Glutamatergic neuron (in vitro differentiated cells): Measurements from ENCODE around the gene ZNF610. TPM values are rescaled to one million over a fixed set of nuclear protein-coding genes. Genes with fewer than 3 reads are reported as not detected.
A peak's percentile ranks its signal among the peaks of the same experiment; 100 is the strongest.

Experiments used
- DNase-seq: peaks from one replicate; pipeline ENCODE4 v3.0.0; 2022
- H3K27ac Mint-ChIP-seq: one replicate; pipeline ENCODE4 v1.8.0; 2020; ENCODE audit warnings: mild to moderate bottlenecking, mixed read lengths, inconsistent platforms; ENCODE audit not compliant: unreplicated experiment
- H3K27me3 Mint-ChIP-seq: one replicate; pipeline ENCODE4 v1.8.0; 2020; ENCODE audit warnings: mild to moderate bottlenecking, moderate library complexity, mixed read lengths, inconsistent platforms; ENCODE audit not compliant: unreplicated experiment
- H3K36me3 Mint-ChIP-seq: one replicate; pipeline ENCODE4 v1.8.0; 2020; ENCODE audit warnings: mild to moderate bottlenecking, mixed read lengths, inconsistent platforms; ENCODE audit not compliant: unreplicated experiment
- H3K4me1 Mint-ChIP-seq: one replicate; pipeline ENCODE4 v1.8.0; 2020; ENCODE audit warnings: mild to moderate bottlenecking, low read depth, mixed read lengths, inconsistent platforms; ENCODE audit not compliant: unreplicated experiment
- H3K4me3 Mint-ChIP-seq: one replicate; pipeline ENCODE4 v1.8.0; 2020; ENCODE audit warnings: mild to moderate bottlenecking, mixed read lengths, inconsistent platforms; ENCODE audit not compliant: unreplicated experiment
- H3K9me3 Mint-ChIP-seq: one replicate; pipeline ENCODE4 v1.8.0; 2020; ENCODE audit warnings: mild to moderate bottlenecking, moderate library complexity, mixed read lengths, inconsistent platforms; ENCODE audit not compliant: unreplicated experiment
- CTCF ChIP-seq: fragments of 200-600 bp; sonication (generic); IDR thresholded peaks from one replicate; pipeline ENCODE4 v1.5.0; 2021; ENCODE audit not compliant: partially characterized antibody, unreplicated experiment
- total RNA-seq: library from RNA; stranded (reverse); fragmentation: NEBNext Ultra II Directional; extraction: Animal tissue kit (Norgen Biotek cat#: 25700); gene quantifications from one replicate; pipeline ENCODE4 v1.2.1, GENCODE V29; 2021; ENCODE audit not compliant: unreplicated experiment

The ZNF610 gene
- total RNA-seq, 1 donor from 2014 or later: 11.6 TPM

GRCh38 chr19:52345162-52345561, 9.1 kb downstream of the ZNF610 start:
- H3K27me3 Mint-ChIP-seq: no peaks in the 10 kb centered on the region
- peaks cover 4% of the 10 kb centered on the region for H3K9me3 Mint-ChIP-seq
- H3K4me1 Mint-ChIP-seq: no peaks in the 10 kb centered on the region
- H3K36me3 Mint-ChIP-seq: peaks cover 21% of the 10 kb centered on the region
- no peak overlapping the region for H3K27ac Mint-ChIP-seq
- DNase-seq: no peak
- no peak overlapping the region for H3K4me3 Mint-ChIP-seq
- TF ChIP-seq CTCF: no peak

GRCh38 chr19:52351512-52351911, 15.5 kb downstream of the ZNF610 start:
- no peak overlapping the region for H3K27ac Mint-ChIP-seq
- H3K36me3 Mint-ChIP-seq: peaks cover 53% of the 10 kb centered on the region
- no peaks in the 10 kb centered on the region for H3K27me3 Mint-ChIP-seq
- peak; percentile 35 for DNase-seq
- peaks cover 7% of the 10 kb centered on the region for H3K9me3 Mint-ChIP-seq
- no peaks in the 10 kb centered on the region for H3K4me1 Mint-ChIP-seq
- H3K4me3 Mint-ChIP-seq: no peak overlapping the region
- TF ChIP-seq CTCF: no peak

GRCh38 chr19:52366414-52366824, 30.4 kb downstream of the ZNF610 start:
- no peak for TF ChIP-seq CTCF
- peaks cover 42% of the 10 kb centered on the region for H3K36me3 Mint-ChIP-seq
- no peaks in the 10 kb centered on the region for H3K4me1 Mint-ChIP-seq
- no peak for DNase-seq
- peaks cover 36% of the 10 kb centered on the region for H3K9me3 Mint-ChIP-seq
- H3K27ac Mint-ChIP-seq: no peak overlapping the region
- no peak overlapping the region for H3K4me3 Mint-ChIP-seq
- peaks cover 3% of the 10 kb centered on the region for H3K27me3 Mint-ChIP-seq

- Mint-ChIP-seq H3K4me3 (peak within 1 kb of the TSS; percentile 95), H3K4me1 (no peaks in the 10 kb centered on the region), H3K36me3 (peaks cover 42% of the 10 kb centered on the region), H3K9me3 (peaks cover 36% of the 10 kb centered on the region), H3K27me3 (peaks cover 3% of the 10 kb centered on the region), H3K27ac (peak within 1 kb of the TSS; percentile 99)
- peak; percentile 97 for DNase-seq
- no peak for TF ChIP-seq CTCF
These were observed 33.7 kb downstream of the ZNF610 start, which contains the start of gene ZNF880 for GRCh38 chr19:52369559-52370340. ZNF880 (plus strand) TSS chr19:52369923; CDS start chr19:52369966, 43 bp downstream.

GRCh38 chr19:52370341-52370710, 34.3 kb downstream of the ZNF610 start:
- peaks cover 34% of the 10 kb centered on the region for H3K9me3 Mint-ChIP-seq
- H3K27ac Mint-ChIP-seq: peak overlapping the region; percentile 99
- H3K4me3 Mint-ChIP-seq: peak overlapping the region; percentile 95
- no peaks in the 10 kb centered on the region for H3K4me1 Mint-ChIP-seq
- no peak for DNase-seq
- no peak for TF ChIP-seq CTCF
- peaks cover 43% of the 10 kb centered on the region for H3K36me3 Mint-ChIP-seq
- peaks cover 3% of the 10 kb centered on the region for H3K27me3 Mint-ChIP-seq
